Aorta (tissue), 5 donors: Measurements from ENCODE around the gene LDLRAD1. TPM values are rescaled to one million over a fixed set of nuclear protein-coding genes. Genes with fewer than 3 reads are reported as not detected.
A peak's percentile ranks its signal among the peaks of the same experiment; 100 is the strongest.
"Not testable (repeated sequence)": the region's sequence is repeated elsewhere in the genome, so short reads cannot be mapped to it uniquely, and the experiment has no call there.

Experiments used
- ATAC-seq: fragments of 200-7000 bp; cut with Tn5 transposase; one replicate; pipeline ENCODE4 v1.9.1; 2022; ENCODE audit warnings: moderate library complexity; ENCODE audit not compliant: low FRiP score
- DNase-seq, 2 donors: peaks; one replicate each; pipeline ENCODE4 v3.0.0-alpha.2; 2020
- H3K27ac ChIP-seq, 2 donors: one replicate each; pipeline ENCODE4 v1.5.1; 2013; ENCODE audit warnings: low read length in 2 of 2, mild to moderate bottlenecking in 2 of 2, moderate library complexity in 2 of 2, control low read depth in 1 of 2, inconsistent platforms in 1 of 2, low read depth in 1 of 2
- H3K27me3 ChIP-seq, 2 donors: one replicate each; pipeline ENCODE4 v1.6.1; 2013; ENCODE audit warnings: control low read depth in 1 of 2, low read length in 1 of 2, mild to moderate bottlenecking in 1 of 2, moderate library complexity in 1 of 2; ENCODE audit not compliant: insufficient read depth in 2 of 2, control insufficient read depth in 1 of 2
- H3K36me3 ChIP-seq, 2 donors: one replicate each; pipeline ENCODE4 v1.6.1; 2013; ENCODE audit warnings: control low read depth in 1 of 2, low read length in 1 of 2, mild to moderate bottlenecking in 1 of 2; ENCODE audit not compliant: insufficient read depth in 2 of 2, control insufficient read depth in 1 of 2
- H3K4me1 ChIP-seq, 2 donors: one replicate each; pipeline ENCODE4 v1.6.1; 2013; ENCODE audit warnings: low read length in 2 of 2, control low read depth in 1 of 2, mild to moderate bottlenecking in 1 of 2, moderate library complexity in 1 of 2; ENCODE audit not compliant: insufficient read depth in 2 of 2, control insufficient read depth in 1 of 2
- H3K4me3 ChIP-seq, 2 donors: one replicate each; pipeline ENCODE4 v1.5.1; 2013; ENCODE audit warnings: low read length in 2 of 2, control low read depth in 1 of 2, mild to moderate bottlenecking in 1 of 2
- H3K9me3 ChIP-seq: one replicate; pipeline ENCODE4 v1.6.1; 2013; ENCODE audit warnings: mild to moderate bottlenecking, low read length; ENCODE audit not compliant: control insufficient read depth
- WGBS, 2 donors: extraction: QIAGEN DNeasy Blood & Tissue Kit; methylation state at CpG; one replicate each; pipeline ENCODE4 v1.1.7; 2013; 5-methylcytosine and 5-hydroxymethylcytosine counted together
- intact Hi-C, 2 donors: fragments of 100-400 bp; cut with DNase I; formaldehyde crosslinking; loops; one replicate each; pipeline versions ENCODE4 v1.14.2 to v1.15.0; 2022
- long read RNA-seq, 2 donors: library from polyadenylated mRNA; unstranded; transcript quantifications; one replicate each; pipeline ENCODE4 v2.0.0, GENCODE V29; 2020 to 2021
- polyA plus RNA-seq, 2 donors: library from polyadenylated mRNA; stranded (reverse); fragments of 200-250 nt; gene quantifications; one replicate each; pipeline ENCODE4 v1.2.3, GENCODE V29; 2013
- total RNA-seq, 2 donors: library from RNA; stranded (reverse); fragmentation: NEBNext Ultra II Directional; extraction: Animal tissue kit (Norgen Biotek cat#: 25700); gene quantifications; one replicate each; pipeline ENCODE4 v1.2.1, GENCODE V29; 2021
- donor health status: healthy with polysubstance abuse.
- donor health status: Bipolar disorder and iron deficiency.
- donor health status: DM: no; HTN: no; CAD: no.
- donor health status: DM: no; HTN: no; CAD: no.
- donor health status: DM: yes; HTN: yes; CAD: no.

The LDLRAD1 gene
- total RNA-seq (not detected), polyA plus RNA-seq (not detected)
- long read RNA-seq, donor 1: 0 reads
- long read RNA-seq, donor 2: 0 reads

GRCh38 chr1:54017979-54018378 is at the start of gene LDLRAD1:
Gene LDLRAD1, minus strand, starts transcription at chr1:54018186. Its CDS starts 74 bp downstream, at chr1:54018112.
- DNase-seq (peak in 1 of 2 donors; percentile 70), ATAC-seq (no peak)
- Histone ChIP-seq H3K4me1 (no peaks in the 10 kb centered on the region), H3K36me3 (no peaks in the 10 kb centered on the region), H3K27ac (no peak within 1 kb of the TSS), H3K4me3 (no peak within 1 kb of the TSS), H3K9me3 (no peaks in the 10 kb centered on the region), H3K27me3 (no peaks in the 10 kb centered on the region)
- WGBS, 2 donors: 52 to 54% methylated on average over 6 of the region's 6 CpGs
- intact Hi-C loops: no loop called here

GRCh38 chr1:54064299-54064698 is 46.3 kb upstream of the LDLRAD1 start:
- intact Hi-C loops: loop anchor here in 1 of 2 donors (10.0 kb wide), 1 partner anchor 189 kb away; no protein-coding TSS in a partner anchor
- H3K27me3 ChIP-seq: no peaks in the 10 kb centered on the region
- H3K4me1 ChIP-seq: no peaks in the 10 kb centered on the region
- H3K36me3 ChIP-seq: no peaks in the 10 kb centered on the region
- H3K4me3 ChIP-seq: no peak overlapping the region
- DNase-seq (no peak), ATAC-seq (no peak)
- no peak overlapping the region for H3K27ac ChIP-seq
- no peaks in the 10 kb centered on the region for H3K9me3 ChIP-seq
- 67 to 72% methylated on average over 5 of the region's 5 CpGs for WGBS, 2 donors

GRCh38 chr1:54054438-54054749 is 36.4 kb upstream of the LDLRAD1 start:
- no peak overlapping the region for H3K27ac ChIP-seq

GRCh38 chr1:54053745-54054437 is 35.9 kb upstream of the LDLRAD1 start:
- Histone ChIP-seq H3K9me3 (no peaks in the 10 kb centered on the region), H3K4me3 (peak overlapping the region; percentile 27 to 52), H3K4me1 (peaks cover 0 to under 1% of the 10 kb centered on the region in 2 donors), H3K27me3 (no peaks in the 10 kb centered on the region), H3K36me3 (no peaks in the 10 kb centered on the region), H3K27ac (peak overlapping the region in 1 of 2 donors; percentile 30)
- intact Hi-C loops: loop anchor here in 1 of 2 donors (5.0 to 10.0 kb wide), 3 partner anchors 107 to 431 kb away; partner anchors contain the start of genes IFT25, LRRC42 and YIPF1
- ATAC-seq (no peak), DNase-seq (no peak)
- 11 to 12% methylated on average over 21 of the region's 21 CpGs for WGBS, 2 donors

More at GRCh38 chr1:54054438-54054749, 36.4 kb upstream of the LDLRAD1 start:
- H3K4me1 ChIP-seq: no peaks in the 10 kb centered on the region
- 57 to 65% methylated on average over 5 of the region's 5 CpGs for WGBS, 2 donors
- no peaks in the 10 kb centered on the region for H3K9me3 ChIP-seq
- H3K36me3 ChIP-seq: no peaks in the 10 kb centered on the region
- peak overlapping the region in 1 of 2 donors; percentile 27 for H3K4me3 ChIP-seq
- ATAC-seq (no peak), DNase-seq (no peak)
- no peaks in the 10 kb centered on the region for H3K27me3 ChIP-seq
- intact Hi-C loops: loop anchor here in 1 of 2 donors (5.0 to 10.0 kb wide), 3 partner anchors 107 to 430 kb away; partner anchors contain the start of genes IFT25, LRRC42 and YIPF1

GRCh38 chr1:54052934-54053744 is 35.2 kb upstream of the LDLRAD1 start, which contains the start of the genes TCEANC2 and TMEM59:
Gene TCEANC2, plus strand, starts transcription at chr1:54053608. Its CDS starts 815 bp downstream, at chr1:54054423.
Gene TMEM59, minus strand, starts transcription at chr1:54053204. Its CDS starts 16 bp downstream, at chr1:54053188.
- Histone ChIP-seq H3K4me3 (peak within 1 kb of the TSS; percentile 79 to 82), H3K27me3 (no peaks in the 10 kb centered on the region), H3K27ac (peak within 1 kb of the TSS; percentile 3 to 99), H3K36me3 (no peaks in the 10 kb centered on the region), H3K9me3 (no peaks in the 10 kb centered on the region), H3K4me1 (peaks cover 0 to 1% of the 10 kb centered on the region in 2 donors)
- WGBS, 2 donors: 0% methylated on average over 59 of the region's 59 CpGs
- intact Hi-C loops: loop anchor here in 1 of 2 donors (5.0 to 10.0 kb wide), 3 partner anchors 106 to 432 kb away; partner anchors contain the start of genes IFT25, LRRC42 and YIPF1
- ATAC-seq: peak; percentile 98
- peak; percentile 99 for DNase-seq

- Histone ChIP-seq H3K4me3 (peak overlapping the region; percentile 79 to 82), H3K4me1 (peaks cover 0 to 1% of the 10 kb centered on the region in 2 donors), H3K27ac (peak overlapping the region; percentile 3 to 99), H3K36me3 (peaks cover 0 to 2% of the 10 kb centered on the region in 2 donors), H3K9me3 (no peaks in the 10 kb centered on the region), H3K27me3 (no peaks in the 10 kb centered on the region)
- peak; percentile 30 for ATAC-seq
- WGBS, 2 donors: 0% methylated on average over 23 of the region's 23 CpGs
- intact Hi-C loops: loop anchor here in 1 of 2 donors (5.0 to 10.0 kb wide), 3 partner anchors 105 to 432 kb away; partner anchors contain the start of genes IFT25, LRRC42 and YIPF1
- DNase-seq: peak in 1 of 2 donors; percentile 59
These were observed 34.5 kb upstream of the LDLRAD1 start for GRCh38 chr1:54052431-54052933.

- intact Hi-C loops: loop anchor here in 1 of 2 donors (5.0 to 10.0 kb wide), 3 partner anchors 105 to 433 kb away; partner anchors contain the start of genes IFT25, LRRC42 and YIPF1
- Histone ChIP-seq H3K4me1 (peaks cover 1 to 3% of the 10 kb centered on the region in 2 donors), H3K36me3 (peaks cover 0 to 2% of the 10 kb centered on the region in 2 donors), H3K27ac (peak overlapping the region in 1 of 2 donors; percentile 99), H3K27me3 (no peaks in the 10 kb centered on the region), H3K9me3 (no peaks in the 10 kb centered on the region), H3K4me3 (peak overlapping the region; percentile 79 to 82)
- 2 to 3% methylated on average over 8 of the region's 8 CpGs for WGBS, 2 donors
- DNase-seq (no peak), ATAC-seq (no peak)
These were observed 34.0 kb upstream of the LDLRAD1 start for GRCh38 chr1:54051933-54052430.

- WGBS, 2 donors: 95 to 97% methylated on average over 12 of the region's 12 CpGs
- intact Hi-C loops: loop anchor here in 1 of 2 donors (5.0 to 10.0 kb wide), 3 partner anchors 103 to 434 kb away; partner anchors contain the start of genes IFT25, LRRC42 and YIPF1
- H3K27me3 ChIP-seq, ATAC-seq, H3K36me3 ChIP-seq, H3K4me3 ChIP-seq, H3K9me3 ChIP-seq, H3K4me1 ChIP-seq, H3K27ac ChIP-seq, DNase-seq: not testable (repeated sequence)
These were observed 32.4 kb upstream of the LDLRAD1 start for GRCh38 chr1:54050435-54050834.
